NCI-H526 treated with DMSO at 0.1 percent for 48 hours (cell line): Measurements from ENCODE around the gene RNF130.

Experiments
- DNase-seq: peaks from one replicate; lab custom pipeline; 2025; lab: John Stamatoyannopoulos, UW

Gene RNF130

GRCh38 chr5:179916523-179916922 lies 155.0 kb downstream of the RNF130 start:
- no peak for DNase-seq

- DNase-seq: no peak
Observed at GRCh38 chr5:179915406-179915935, 156.1 kb downstream of the RNF130 start.

GRCh38 chr5:179914032-179914755 lies 157.4 kb downstream of the RNF130 start:
- DNase-seq: no peak

GRCh38 chr5:179913461-179913860 lies 158.1 kb downstream of the RNF130 start:
- no peak for DNase-seq

- DNase-seq: no peak
Observed at GRCh38 chr5:179912951-179913350, 158.6 kb downstream of the RNF130 start.

GRCh38 chr5:179912386-179912785 lies 159.2 kb downstream of the RNF130 start:
- no peak for DNase-seq

- no peak for DNase-seq
Observed at GRCh38 chr5:179909224-179909623, 162.3 kb downstream of the RNF130 start.

- DNase-seq: no peak
Observed at GRCh38 chr5:179908528-179908927, 163.0 kb downstream of the RNF130 start.

GRCh38 chr5:179907556-179908324 lies 163.8 kb downstream of the RNF130 start, which contains the start of gene TBC1D9B:
TBC1D9B (minus strand) TSS chr5:179907897; CDS start chr5:179907821, 76 bp downstream.
- DNase-seq: no peak

GRCh38 chr5:179906795-179907555 lies 164.6 kb downstream of the RNF130 start:
- DNase-seq: no peak

GRCh38 chr5:179906294-179906794 lies 165.2 kb downstream of the RNF130 start:
- DNase-seq: no peak

- DNase-seq: no peak
Observed at GRCh38 chr5:179905161-179905560, 166.4 kb downstream of the RNF130 start.
